GM12878 (cell line): ENCODE data around the gene NAALADL2. TPM values are rescaled to one million over a fixed set of nuclear protein-coding genes. Genes with fewer than 3 reads are reported as not detected.

Source experiments
- BACH1 ChIP-seq: fragments of 450-650 bp; IDR thresholded peaks from 2 replicates; pipeline ENCODE4 v1.6.1; 2017; ENCODE audit warnings: mild to moderate bottlenecking, borderline replicate concordance
- BRCA1 ChIP-seq: IDR thresholded peaks from 2 replicates; pipeline ENCODE4 v1.6.1; 2011; ENCODE audit warnings: low read depth, low read length, improper control_type of control experiment
- CBX3 ChIP-seq: fragments of 200-600 bp; sonication (generic); IDR thresholded peaks from 2 replicates; pipeline ENCODE4 v1.6.1; 2016; ENCODE audit warnings: low read depth, borderline replicate concordance
- CHD1 ChIP-seq: IDR thresholded peaks from 2 replicates; pipeline ENCODE4 v1.6.1; 2012; ENCODE audit warnings: low read depth, low read length, improper control_type of control experiment
- EZH2 ChIP-seq: IDR thresholded peaks from 2 replicates; pipeline ENCODE4 v1.6.1; 2012; ENCODE audit warnings: low read depth, mild to moderate bottlenecking, control low read depth, inconsistent platforms, low read length, borderline replicate concordance; ENCODE audit not compliant: control insufficient read depth
- HCFC1 ChIP-seq: fragments of 150-350 bp; IDR thresholded peaks from 2 replicates; pipeline ENCODE4 v1.6.1; 2014; ENCODE audit warnings: low read length
- IKZF2 ChIP-seq, 2 experiments: fragments of 450-650 bp; IDR thresholded peaks; 2 replicates each; pipeline ENCODE4 v1.6.1; 2017; ENCODE audit warnings: mild to moderate bottlenecking in 2 of 2, moderate library complexity in 2 of 2
- IRF3 ChIP-seq: fragments of 450-650 bp; IDR thresholded peaks from 2 replicates; pipeline ENCODE4 v1.6.1; 2014; ENCODE audit warnings: mild to moderate bottlenecking
- IRF5 ChIP-seq: fragments of 450-650 bp; IDR thresholded peaks from 2 replicates; pipeline ENCODE4 v1.6.1; 2017; ENCODE audit warnings: borderline replicate concordance
- KDM1A ChIP-seq: fragments of 200-600 bp; sonication (generic); IDR thresholded peaks from 2 replicates; pipeline ENCODE4 v1.6.1; 2016; ENCODE audit warnings: borderline replicate concordance
- LARP7 ChIP-seq: fragments of 450-650 bp; IDR thresholded peaks from 2 replicates; pipeline ENCODE4 v1.6.1; 2017; ENCODE audit warnings: mild to moderate bottlenecking
- MEF2A ChIP-seq: IDR thresholded peaks from 2 replicates; pipeline ENCODE4 v1.6.1; 2011; ENCODE audit warnings: low read depth, mild to moderate bottlenecking, low read length, moderate library complexity; ENCODE audit not compliant: insufficient read depth
- MXI1 ChIP-seq: fragments of 150-350 bp; IDR thresholded peaks from 2 replicates; pipeline ENCODE4 v1.6.1; 2011; ENCODE audit warnings: low read depth, mild to moderate bottlenecking, inconsistent platforms, low read length, improper control_type of control experiment
- NFYA ChIP-seq: IDR thresholded peaks from 2 replicates; pipeline ENCODE4 v1.6.1; 2011; ENCODE audit warnings: low read depth, mild to moderate bottlenecking, low read length, improper control_type of control experiment, borderline replicate concordance
- POLR2A ChIP-seq: IDR thresholded peaks from 2 replicates; pipeline ENCODE4 v1.6.1; 2011; ENCODE audit warnings: low read depth, mild to moderate bottlenecking, low read length
- POU2F2 ChIP-seq: IDR thresholded peaks from 3 replicates; pipeline ENCODE4 v1.6.1; 2011; ENCODE audit warnings: low read depth, mild to moderate bottlenecking, low read length, borderline replicate concordance
- RAD21 ChIP-seq: IDR thresholded peaks from 2 replicates; pipeline ENCODE4 v1.6.1; 2011; ENCODE audit warnings: mild to moderate bottlenecking, low read depth, low read length, moderate library complexity; ENCODE audit not compliant: insufficient read depth
- RAD51 ChIP-seq: fragments of 450-650 bp; IDR thresholded peaks from 2 replicates; pipeline ENCODE4 v1.6.1; 2016; ENCODE audit warnings: moderate library complexity, mild to moderate bottlenecking, inconsistent platforms
- RELA ChIP-seq: fragments of 450-650 bp; IDR thresholded peaks from 2 replicates; pipeline ENCODE4 v1.8.0; 2014; ENCODE audit warnings: borderline replicate concordance; ENCODE audit not compliant: partially characterized antibody
- SIN3A ChIP-seq: IDR thresholded peaks from 2 replicates; pipeline ENCODE4 v1.6.1; 2012; ENCODE audit warnings: low read depth, low read length, improper control_type of control experiment
- SPI1 ChIP-seq: IDR thresholded peaks from 2 replicates; pipeline ENCODE4 v1.6.1; 2011; ENCODE audit warnings: low read depth, mild to moderate bottlenecking, low read length, moderate library complexity, borderline replicate concordance; ENCODE audit not compliant: insufficient read depth
- SUZ12 ChIP-seq: fragments of 200-600 bp; sonication (generic); IDR thresholded peaks from one replicate; pipeline ENCODE4 v1.6.1; 2018; ENCODE audit warnings: antibody characterized with exemption, mild to moderate bottlenecking; ENCODE audit not compliant: unreplicated experiment
- TCF12 ChIP-seq: IDR thresholded peaks from 2 replicates; pipeline ENCODE4 v1.6.1; 2011; ENCODE audit warnings: low read depth, mild to moderate bottlenecking, low read length
- YBX1 ChIP-seq: fragments of 450-650 bp; IDR thresholded peaks from 2 replicates; pipeline ENCODE4 v1.6.1; 2016; ENCODE audit warnings: antibody characterized with exemption
- ZBTB11 ChIP-seq: fragments of 450-650 bp; formaldehyde crosslinking; IDR thresholded peaks from 2 replicates; pipeline ENCODE4 v1.5.0; 2022; ENCODE audit warnings: mild to moderate bottlenecking, missing genetic modification characterization
- ZNF274 ChIP-seq: IDR thresholded peaks from one replicate; pipeline ENCODE4 v1.8.0; 2011; ENCODE audit not compliant: insufficient read length, insufficient read depth
- polyA plus RNA-seq, 11 experiments: library from polyadenylated mRNA; depleted of rRNA in 4 of 11; unstranded in 6 of 11; stranded (reverse) in 5 of 11; fragments of >200 nt; fragmentation: Nextera tagmentation in 4 of 11; fragmentation: Illumina TruSeq in 1 of 11; extraction: Ambion mirVana in 4 of 11; extraction: Trizol in 1 of 11; gene quantifications; 1 replicate in 1 of 11; 2 replicates in 10 of 11; pipeline versions ENCODE4 v1.2.1 to v1.2.3, GENCODE V29; 2011 to 2016; ENCODE audit warnings: inconsistent platforms in 2 of 11, missing spikeins in 2 of 11, low read depth in 1 of 11
- total RNA-seq, 4 experiments: library from RNA; depleted of rRNA in 3 of 4; stranded (reverse); fragments of >200 nt in 3 of 4; fragmentation: Illumina TruSeq in 1 of 4; extraction: Trizol in 1 of 4; gene quantifications; 2 replicates each; pipeline versions ENCODE4 v1.2.1 to v1.2.3, GENCODE V29; 2013 to 2021
- TF ChIP-seq, protein P1 (sequence below): fragments of 450-650 bp; IDR thresholded peaks from 2 replicates; pipeline ENCODE4 v1.6.1; 2017; ENCODE audit warnings: mild to moderate bottlenecking

The NAALADL2 gene
- total and polyA plus RNA-seq, 10 of the 15 experiments (the other 5 are each of a cell fraction or from before 2014, with no cell fraction given): 0.06 to 10.8 (median 0.46) TPM

DNA sequence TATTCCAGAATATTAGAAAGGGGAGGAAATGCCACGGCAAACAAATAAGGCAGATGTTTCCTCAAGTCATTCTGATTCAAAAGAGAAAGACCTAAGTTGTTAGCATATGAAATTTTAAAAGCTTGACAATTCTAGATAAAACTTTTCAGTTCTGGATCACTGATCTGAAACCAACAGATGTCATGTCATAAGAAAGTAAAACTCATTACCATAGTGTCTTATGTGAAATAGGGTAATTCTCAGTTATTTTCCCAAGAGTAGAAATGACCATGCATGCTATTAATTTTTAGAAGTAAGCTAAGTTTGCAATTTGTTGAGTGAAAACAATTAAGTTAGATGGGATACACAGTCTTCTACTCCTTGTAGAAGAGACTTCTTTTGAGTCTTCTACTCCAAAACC, 630.3 kb downstream of the NAALADL2 start (continued):
- no peak for TF ChIP-seq MXI1
- TF ChIP-seq BACH1: no peak
- TF ChIP-seq, protein P1, sequence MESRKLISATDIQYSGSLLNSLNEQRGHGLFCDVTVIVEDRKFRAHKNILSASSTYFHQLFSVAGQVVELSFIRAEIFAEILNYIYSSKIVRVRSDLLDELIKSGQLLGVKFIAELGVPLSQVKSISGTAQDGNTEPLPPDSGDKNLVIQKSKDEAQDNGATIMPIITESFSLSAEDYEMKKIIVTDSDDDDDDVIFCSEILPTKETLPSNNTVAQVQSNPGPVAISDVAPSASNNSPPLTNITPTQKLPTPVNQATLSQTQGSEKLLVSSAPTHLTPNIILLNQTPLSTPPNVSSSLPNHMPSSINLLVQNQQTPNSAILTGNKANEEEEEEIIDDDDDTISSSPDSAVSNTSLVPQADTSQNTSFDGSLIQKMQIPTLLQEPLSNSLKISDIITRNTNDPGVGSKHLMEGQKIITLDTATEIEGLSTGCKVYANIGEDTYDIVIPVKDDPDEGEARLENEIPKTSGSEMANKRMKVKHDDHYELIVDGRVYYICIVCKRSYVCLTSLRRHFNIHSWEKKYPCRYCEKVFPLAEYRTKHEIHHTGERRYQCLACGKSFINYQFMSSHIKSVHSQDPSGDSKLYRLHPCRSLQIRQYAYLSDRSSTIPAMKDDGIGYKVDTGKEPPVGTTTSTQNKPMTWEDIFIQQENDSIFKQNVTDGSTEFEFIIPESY: no peak
- TF ChIP-seq LARP7: no peak
- 0 out of 2 replicates have a peak, but pooled peaks have one; percentile 46 for TF ChIP-seq MEF2A
- TF ChIP-seq CHD1: no peak
- TF ChIP-seq HCFC1: no peak
- TF ChIP-seq YBX1: no peak
- TF ChIP-seq IRF3: no peak
- TF ChIP-seq EZH2: no peak
- no peak for TF ChIP-seq SIN3A
- TF ChIP-seq ZNF274: no peak
- no peak for TF ChIP-seq NFYA
- no peak; a peak in 1 of 4 replicates for TF ChIP-seq IKZF2 (IDR thresholded peaks at IDR 0.05)
- TF ChIP-seq RAD51: no peak
- no peak for TF ChIP-seq TCF12
- no peak for TF ChIP-seq KDM1A
- no peak for TF ChIP-seq SPI1
- no peak for TF ChIP-seq RELA
- TF ChIP-seq RAD21: no peak
- no peak for TF ChIP-seq BRCA1
- no peak for TF ChIP-seq SUZ12
- no peak for TF ChIP-seq IRF5
- TF ChIP-seq POLR2A: no peak
- TF ChIP-seq ZBTB11: no peak
- no peak for TF ChIP-seq POU2F2
- no peak for TF ChIP-seq CBX3
